Left forelimb (tissue), 1 donor: ENCODE results near the gene ASAP3.
"Not testable (repeated sequence)": the region's sequence is repeated elsewhere in the genome, so short reads cannot be mapped to it uniquely, and the experiment has no call there.

Experiments
- DNase-seq: peaks from one replicate; pipeline ENCODE4 v3.0.0-alpha.2; 2018; ENCODE audit warnings: low spot score

Gene ASAP3

GRCh38 chr1:23395849-23396248 lies 88.1 kb downstream of the ASAP3 start:
- DNase-seq: no peak

- DNase-seq: no peak
Observed at GRCh38 chr1:23395154-23395724, 88.7 kb downstream of the ASAP3 start.

- peak; percentile 90 for DNase-seq
Observed at GRCh38 chr1:23394684-23395083, 89.3 kb downstream of the ASAP3 start.

- DNase-seq: no peak
Observed at GRCh38 chr1:23394181-23394580, 89.8 kb downstream of the ASAP3 start.

GRCh38 chr1:23393706-23394105 lies 90.3 kb downstream of the ASAP3 start:
- DNase-seq: no peak

- DNase-seq: no peak
Observed at GRCh38 chr1:23392125-23392855, 91.7 kb downstream of the ASAP3 start.

- DNase-seq: no peak
Observed at GRCh38 chr1:23389837-23390321, 94.1 kb downstream of the ASAP3 start.

- DNase-seq: no peak
Observed at GRCh38 chr1:23387494-23387893, 96.5 kb downstream of the ASAP3 start.

- no peak for DNase-seq
Observed at GRCh38 chr1:23385119-23385621, 98.8 kb downstream of the ASAP3 start.

GRCh38 chr1:23384312-23385058 lies 99.5 kb downstream of the ASAP3 start:
- DNase-seq: no peak

GRCh38 chr1:23383577-23384311 lies 100.2 kb downstream of the ASAP3 start:
- DNase-seq: no peak

GRCh38 chr1:23381233-23381885 lies 102.6 kb downstream of the ASAP3 start:
- DNase-seq: no peak

- DNase-seq: no peak
Observed at GRCh38 chr1:23380719-23381118, 103.3 kb downstream of the ASAP3 start.

- not testable (repeated sequence) for DNase-seq
Observed at GRCh38 chr1:23380236-23380635, 103.7 kb downstream of the ASAP3 start.
